HEK293 (cell line): Measurements from ENCODE around the gene LRRC70.

Source experiments
- CTCF ChIA-PET: fragments of 350-600 bp; formaldehyde crosslinking; extraction: SDS; loops from one replicate; lab custom pipeline; 2021; ENCODE audit warnings: antibody characterized with exemption; lab: Yijun Ruan, JAX
- POLR2A ChIA-PET: fragments of 300-600 bp; formaldehyde crosslinking; extraction: SDS; loops from one replicate; lab custom pipeline; 2020; ENCODE audit warnings: antibody characterized with exemption, inconsistent platforms; lab: Yijun Ruan, JAX
- H3K27ac ChIP-seq: fragments of 200-500 bp; sonication (Bioruptor generic); 2 replicates; pipeline ENCODE4 v1.5.1; 2014; ENCODE audit warnings: low read depth, low read length, control low read depth, inconsistent platforms; ENCODE audit errors: extremely low read depth
- H3K36me3 ChIP-seq, 2 experiments: fragments of 200-500 bp in 1 of 2; sonication (Bioruptor generic) in 1 of 2; 1 replicate in 1 of 2; 2 replicates in 1 of 2; pipeline ENCODE4 v1.5.1; 2014 to 2017; ENCODE audit warnings: inconsistent platforms in 2 of 2, low read length in 2 of 2; ENCODE audit not compliant: control insufficient read depth in 2 of 2, insufficient read depth in 1 of 2
- H3K4me1 ChIP-seq: fragments of 200-500 bp; sonication (Bioruptor generic); 2 replicates; pipeline ENCODE4 v1.5.1; 2014; ENCODE audit warnings: mild to moderate bottlenecking, low read length, inconsistent platforms; ENCODE audit not compliant: control insufficient read depth, insufficient read depth
- H3K4me3 ChIP-seq: 2 replicates; pipeline ENCODE4 v1.5.1; 2011; ENCODE audit warnings: low read depth, mild to moderate bottlenecking, control low read depth, low read length, moderate library complexity
- H3K9me3 ChIP-seq: fragments of 200-500 bp; sonication (Bioruptor generic); 2 replicates; pipeline ENCODE4 v1.5.1; 2014; ENCODE audit warnings: low read depth, low read length, inconsistent platforms; ENCODE audit not compliant: control insufficient read depth, insufficient read depth
- IKZF3 ChIP-seq: fragments of 450-650 bp; IDR thresholded peaks from 2 replicates; pipeline ENCODE4 v1.5.0; 2018; ENCODE audit warnings: missing biosample characterization, mild to moderate bottlenecking, missing genetic modification characterization, moderate library complexity
- KLF1 ChIP-seq: fragments of 450-650 bp; formaldehyde crosslinking; IDR thresholded peaks from 2 replicates; pipeline ENCODE4 v1.5.1; 2016; ENCODE audit warnings: missing biosample characterization, missing genetic modification characterization
- ZBTB17 ChIP-seq: fragments of 450-650 bp; formaldehyde crosslinking; IDR thresholded peaks from 2 replicates; pipeline ENCODE4 v1.5.1; 2016; ENCODE audit warnings: missing biosample characterization, missing genetic modification characterization
- ZFP37 ChIP-seq: fragments of 450-650 bp; formaldehyde crosslinking; IDR thresholded peaks from 2 replicates; pipeline ENCODE4 v1.5.1; 2016; ENCODE audit warnings: missing biosample characterization, missing genetic modification characterization
- ZNF211 ChIP-seq: fragments of 450-650 bp; formaldehyde crosslinking; IDR thresholded peaks from 2 replicates; pipeline ENCODE4 v1.5.1; 2016; ENCODE audit warnings: low read depth, missing biosample characterization, missing genetic modification characterization
- ZNF248 ChIP-seq: fragments of 450-650 bp; formaldehyde crosslinking; IDR thresholded peaks from 2 replicates; pipeline ENCODE4 v1.5.1; 2017; ENCODE audit warnings: missing biosample characterization, missing genetic modification characterization
- ZNF324 ChIP-seq: fragments of 450-650 bp; formaldehyde crosslinking; IDR thresholded peaks from 2 replicates; pipeline ENCODE4 v1.5.1; 2016; ENCODE audit warnings: missing biosample characterization, missing genetic modification characterization
- ZNF350 ChIP-seq: fragments of 450-650 bp; formaldehyde crosslinking; IDR thresholded peaks from 2 replicates; pipeline ENCODE4 v1.5.0; 2017; ENCODE audit warnings: missing biosample characterization, mild to moderate bottlenecking, missing genetic modification characterization
- ZNF366 ChIP-seq: fragments of 450-650 bp; formaldehyde crosslinking; conservative IDR thresholded peaks from 2 replicates; pipeline ENCODE4 v1.5.1; 2016; ENCODE audit warnings: missing biosample characterization, missing genetic modification characterization
- ZNF37A ChIP-seq: fragments of 450-650 bp; IDR thresholded peaks from 2 replicates; pipeline ENCODE4 v1.5.1; 2018; ENCODE audit warnings: missing biosample characterization, missing genetic modification characterization
- ZNF404 ChIP-seq: fragments of 450-650 bp; formaldehyde crosslinking; IDR thresholded peaks from 2 replicates; pipeline ENCODE4 v1.5.1; 2017; ENCODE audit warnings: missing biosample characterization, missing genetic modification characterization
- ZNF416 ChIP-seq: fragments of 450-650 bp; formaldehyde crosslinking; IDR thresholded peaks from 2 replicates; pipeline ENCODE4 v1.5.1; 2016; ENCODE audit warnings: missing biosample characterization, missing genetic modification characterization
- ZNF549 ChIP-seq: fragments of 450-650 bp; IDR thresholded peaks from 2 replicates; pipeline ENCODE4 v1.5.1; 2018; ENCODE audit warnings: missing biosample characterization, missing genetic modification characterization, mild to moderate bottlenecking, inconsistent platforms, moderate library complexity
- ZNF558 ChIP-seq: fragments of 450-650 bp; formaldehyde crosslinking; IDR thresholded peaks from 2 replicates; pipeline ENCODE4 v1.5.1; 2016; ENCODE audit warnings: missing biosample characterization, missing genetic modification characterization
- ZNF596 ChIP-seq: fragments of 450-650 bp; IDR thresholded peaks from 2 replicates; pipeline ENCODE4 v1.5.0; 2018; ENCODE audit warnings: missing biosample characterization, mild to moderate bottlenecking, missing genetic modification characterization, moderate library complexity
- ZNF785 ChIP-seq: fragments of 450-650 bp; formaldehyde crosslinking; IDR thresholded peaks from 2 replicates; pipeline ENCODE4 v1.5.1; 2016; ENCODE audit warnings: missing biosample characterization, missing genetic modification characterization
- ZNF792 ChIP-seq: fragments of 450-650 bp; formaldehyde crosslinking; IDR thresholded peaks from 2 replicates; pipeline ENCODE4 v1.5.1; 2016; ENCODE audit warnings: missing biosample characterization, missing genetic modification characterization
- TF ChIP-seq, protein P1 (sequence below): fragments of 450-650 bp; formaldehyde crosslinking; IDR thresholded peaks from 2 replicates; pipeline ENCODE4 v1.5.1; 2016; ENCODE audit warnings: missing biosample characterization, missing genetic modification characterization
- TF ChIP-seq, protein P2 (sequence below): fragments of 450-650 bp; formaldehyde crosslinking; IDR thresholded peaks from 2 replicates; pipeline ENCODE4 v1.5.1; 2016; ENCODE audit warnings: missing biosample characterization, missing genetic modification characterization
- TF ChIP-seq, protein P3 (sequence below): IDR thresholded peaks from 2 replicates; pipeline ENCODE4 v1.6.1; 2011; ENCODE audit warnings: mild to moderate bottlenecking, low read depth, low read length, borderline replicate concordance
- TF ChIP-seq, protein P4 (sequence below): fragments of 450-650 bp; formaldehyde crosslinking; IDR thresholded peaks from 2 replicates; pipeline ENCODE4 v1.5.1; 2017; ENCODE audit warnings: missing biosample characterization, missing genetic modification characterization
- TF ChIP-seq, protein P5 (sequence below): fragments of 450-650 bp; formaldehyde crosslinking; IDR thresholded peaks from 2 replicates; pipeline ENCODE4 v1.5.1; 2016; ENCODE audit warnings: missing biosample characterization, missing genetic modification characterization

LRRC70 gene

DNA sequence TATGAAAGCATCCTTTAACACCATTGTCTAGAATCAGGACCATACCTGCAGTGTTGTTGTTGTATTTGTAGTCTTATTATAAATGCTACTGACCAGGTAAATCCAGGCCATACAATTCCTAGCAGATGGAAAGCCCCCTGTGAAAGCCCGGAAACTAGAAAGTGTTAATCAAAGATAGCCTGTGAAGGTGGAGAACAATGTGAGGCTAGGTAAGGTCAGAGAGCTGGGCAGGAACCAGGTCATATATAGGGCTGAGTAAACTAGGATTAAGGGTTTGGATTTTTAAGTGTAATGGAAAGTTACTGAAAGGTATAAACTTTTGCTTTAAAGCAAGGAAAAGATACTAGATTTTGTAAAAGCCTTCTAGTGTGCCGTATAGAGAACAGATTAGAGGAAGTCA is 6.7 kb downstream of the LRRC70 start (continued):
- TF ChIP-seq, protein P1, sequence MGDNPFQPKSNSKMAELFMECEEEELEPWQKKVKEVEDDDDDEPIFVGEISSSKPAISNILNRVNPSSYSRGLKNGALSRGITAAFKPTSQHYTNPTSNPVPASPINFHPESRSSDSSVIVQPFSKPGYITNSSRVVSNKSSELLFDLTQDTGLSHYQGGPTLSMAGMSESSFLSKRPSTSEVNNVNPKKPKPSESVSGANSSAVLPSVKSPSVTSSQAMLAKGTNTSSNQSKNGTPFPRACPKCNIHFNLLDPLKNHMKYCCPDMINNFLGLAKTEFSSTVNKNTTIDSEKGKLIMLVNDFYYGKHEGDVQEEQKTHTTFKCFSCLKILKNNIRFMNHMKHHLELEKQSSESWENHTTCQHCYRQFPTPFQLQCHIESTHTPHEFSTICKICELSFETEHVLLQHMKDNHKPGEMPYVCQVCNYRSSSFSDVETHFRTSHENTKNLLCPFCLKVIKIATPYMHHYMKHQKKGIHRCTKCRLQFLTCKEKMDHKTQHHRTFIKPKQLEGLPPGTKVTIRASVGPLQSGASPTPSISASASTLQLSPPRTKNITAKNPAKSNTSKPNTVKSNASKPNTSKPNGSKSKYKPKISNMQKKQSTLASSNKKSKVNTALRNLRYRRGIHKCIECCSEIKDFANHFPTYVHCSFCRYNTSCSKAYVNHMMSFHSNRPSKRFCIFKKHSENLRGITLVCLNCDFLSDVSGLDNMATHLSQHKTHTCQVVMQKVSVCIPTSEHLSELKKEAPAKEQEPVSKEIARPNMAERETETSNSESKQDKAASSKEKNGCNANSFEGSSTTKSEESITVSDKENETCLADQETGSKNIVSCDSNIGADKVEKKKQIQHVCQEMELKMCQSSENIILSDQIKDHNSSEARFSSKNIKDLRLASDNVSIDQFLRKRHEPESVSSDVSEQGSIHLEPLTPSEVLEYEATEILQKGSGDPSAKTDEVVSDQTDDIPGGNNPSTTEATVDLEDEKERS (tag by site-specific recombination): no peak
- TF ChIP-seq ZNF549 (tag by site-specific recombination) (no peak), ZNF785 (tag by site-specific recombination) (no peak), IKZF3 (tag by site-specific recombination) (no peak), ZNF558 (tag by site-specific recombination) (no peak)
- TF ChIP-seq, protein P2, sequence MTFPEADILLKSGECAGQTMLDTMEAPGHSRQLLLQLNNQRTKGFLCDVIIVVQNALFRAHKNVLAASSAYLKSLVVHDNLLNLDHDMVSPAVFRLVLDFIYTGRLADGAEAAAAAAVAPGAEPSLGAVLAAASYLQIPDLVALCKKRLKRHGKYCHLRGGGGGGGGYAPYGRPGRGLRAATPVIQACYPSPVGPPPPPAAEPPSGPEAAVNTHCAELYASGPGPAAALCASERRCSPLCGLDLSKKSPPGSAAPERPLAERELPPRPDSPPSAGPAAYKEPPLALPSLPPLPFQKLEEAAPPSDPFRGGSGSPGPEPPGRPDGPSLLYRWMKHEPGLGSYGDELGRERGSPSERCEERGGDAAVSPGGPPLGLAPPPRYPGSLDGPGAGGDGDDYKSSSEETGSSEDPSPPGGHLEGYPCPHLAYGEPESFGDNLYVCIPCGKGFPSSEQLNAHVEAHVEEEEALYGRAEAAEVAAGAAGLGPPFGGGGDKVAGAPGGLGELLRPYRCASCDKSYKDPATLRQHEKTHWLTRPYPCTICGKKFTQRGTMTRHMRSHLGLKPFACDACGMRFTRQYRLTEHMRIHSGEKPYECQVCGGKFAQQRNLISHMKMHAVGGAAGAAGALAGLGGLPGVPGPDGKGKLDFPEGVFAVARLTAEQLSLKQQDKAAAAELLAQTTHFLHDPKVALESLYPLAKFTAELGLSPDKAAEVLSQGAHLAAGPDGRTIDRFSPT (tag by site-specific recombination): no peak
- TF ChIP-seq, protein P3, sequence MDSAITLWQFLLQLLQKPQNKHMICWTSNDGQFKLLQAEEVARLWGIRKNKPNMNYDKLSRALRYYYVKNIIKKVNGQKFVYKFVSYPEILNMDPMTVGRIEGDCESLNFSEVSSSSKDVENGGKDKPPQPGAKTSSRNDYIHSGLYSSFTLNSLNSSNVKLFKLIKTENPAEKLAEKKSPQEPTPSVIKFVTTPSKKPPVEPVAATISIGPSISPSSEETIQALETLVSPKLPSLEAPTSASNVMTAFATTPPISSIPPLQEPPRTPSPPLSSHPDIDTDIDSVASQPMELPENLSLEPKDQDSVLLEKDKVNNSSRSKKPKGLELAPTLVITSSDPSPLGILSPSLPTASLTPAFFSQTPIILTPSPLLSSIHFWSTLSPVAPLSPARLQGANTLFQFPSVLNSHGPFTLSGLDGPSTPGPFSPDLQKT: no peak

DNA sequence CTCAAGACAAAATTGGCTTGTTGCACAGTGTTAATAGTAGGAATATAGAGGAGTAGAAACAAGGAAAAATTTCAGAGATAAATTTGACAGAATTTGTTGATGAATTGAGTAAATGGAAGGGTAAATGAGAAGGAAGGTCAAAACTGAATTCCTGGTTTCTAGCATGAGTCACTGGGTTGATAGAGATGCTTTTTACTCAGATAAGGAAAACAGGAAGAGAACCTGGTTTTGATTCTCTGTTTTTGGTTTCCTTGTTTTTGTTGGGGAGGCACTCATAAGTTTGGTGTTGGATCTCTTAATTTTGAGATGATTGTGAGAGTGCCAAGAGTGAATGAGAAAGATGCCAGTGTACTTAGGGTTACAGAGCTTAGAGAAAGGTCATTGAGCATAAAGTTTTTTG is 7.1 kb downstream of the LRRC70 start:
- H3K27ac ChIP-seq: no peak overlapping the region
- TF ChIP-seq ZNF350 (tag by site-specific recombination) (no peak), ZNF366 (tag by site-specific recombination) (no peak), ZNF211 (tag by site-specific recombination) (no peak), ZBTB17 (no peak), ZNF37A (tag by site-specific recombination) (no peak), ZNF324 (tag by site-specific recombination) (no peak), ZFP37 (no peak), ZNF248 (tag by site-specific recombination) (no peak), ZNF416 (tag by site-specific recombination) (no peak), ZNF404 (tag by site-specific recombination) (no peak), IKZF3 (tag by site-specific recombination) (no peak), ZNF596 (tag by site-specific recombination) (no peak), KLF1 (no peak), ZNF792 (no peak)
- TF ChIP-seq, protein P4, sequence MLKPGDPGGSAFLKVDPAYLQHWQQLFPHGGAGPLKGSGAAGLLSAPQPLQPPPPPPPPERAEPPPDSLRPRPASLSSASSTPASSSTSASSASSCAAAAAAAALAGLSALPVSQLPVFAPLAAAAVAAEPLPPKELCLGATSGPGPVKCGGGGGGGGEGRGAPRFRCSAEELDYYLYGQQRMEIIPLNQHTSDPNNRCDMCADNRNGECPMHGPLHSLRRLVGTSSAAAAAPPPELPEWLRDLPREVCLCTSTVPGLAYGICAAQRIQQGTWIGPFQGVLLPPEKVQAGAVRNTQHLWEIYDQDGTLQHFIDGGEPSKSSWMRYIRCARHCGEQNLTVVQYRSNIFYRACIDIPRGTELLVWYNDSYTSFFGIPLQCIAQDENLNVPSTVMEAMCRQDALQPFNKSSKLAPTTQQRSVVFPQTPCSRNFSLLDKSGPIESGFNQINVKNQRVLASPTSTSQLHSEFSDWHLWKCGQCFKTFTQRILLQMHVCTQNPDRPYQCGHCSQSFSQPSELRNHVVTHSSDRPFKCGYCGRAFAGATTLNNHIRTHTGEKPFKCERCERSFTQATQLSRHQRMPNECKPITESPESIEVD (tag by site-specific recombination): no peak
- TF ChIP-seq, protein P5, sequence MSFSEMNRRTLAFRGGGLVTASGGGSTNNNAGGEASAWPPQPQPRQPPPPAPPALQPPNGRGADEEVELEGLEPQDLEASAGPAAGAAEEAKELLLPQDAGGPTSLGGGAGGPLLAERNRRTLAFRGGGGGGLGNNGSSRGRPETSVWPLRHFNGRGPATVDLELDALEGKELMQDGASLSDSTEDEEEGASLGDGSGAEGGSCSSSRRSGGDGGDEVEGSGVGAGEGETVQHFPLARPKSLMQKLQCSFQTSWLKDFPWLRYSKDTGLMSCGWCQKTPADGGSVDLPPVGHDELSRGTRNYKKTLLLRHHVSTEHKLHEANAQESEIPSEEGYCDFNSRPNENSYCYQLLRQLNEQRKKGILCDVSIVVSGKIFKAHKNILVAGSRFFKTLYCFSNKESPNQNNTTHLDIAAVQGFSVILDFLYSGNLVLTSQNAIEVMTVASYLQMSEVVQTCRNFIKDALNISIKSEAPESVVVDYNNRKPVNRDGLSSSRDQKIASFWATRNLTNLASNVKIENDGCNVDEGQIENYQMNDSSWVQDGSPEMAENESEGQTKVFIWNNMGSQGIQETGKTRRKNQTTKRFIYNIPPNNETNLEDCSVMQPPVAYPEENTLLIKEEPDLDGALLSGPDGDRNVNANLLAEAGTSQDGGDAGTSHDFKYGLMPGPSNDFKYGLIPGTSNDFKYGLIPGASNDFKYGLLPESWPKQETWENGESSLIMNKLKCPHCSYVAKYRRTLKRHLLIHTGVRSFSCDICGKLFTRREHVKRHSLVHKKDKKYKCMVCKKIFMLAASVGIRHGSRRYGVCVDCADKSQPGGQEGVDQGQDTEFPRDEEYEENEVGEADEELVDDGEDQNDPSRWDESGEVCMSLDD (tag by site-specific recombination): no peak
- H3K36me3 ChIP-seq: peaks cover under 1 to 4% of the 10 kb centered on the region in 2 experiments; a peak in 2 of 3 replicates
- CTCF ChIA-PET: no interaction called here
- H3K9me3 ChIP-seq: no peaks in the 10 kb centered on the region
- H3K4me1 ChIP-seq: no peaks in the 10 kb centered on the region
- H3K4me3 ChIP-seq: no peak overlapping the region
- POLR2A ChIA-PET: no interaction called here
